Measurements from ENCODE around the gene EMD. TPM values are rescaled to one million over a fixed set of nuclear protein-coding genes. Genes with fewer than 3 reads are reported as not detected.

EMD gene
- total RNA-seq, 4 donors from 2014 or later = 21.7 to 31.4 (median 26.6) TPM

- H3K27ac ChIP-seq = no peak overlapping the region
- H3K4me1 ChIP-seq = peaks cover 0 to 11% (median 0%) of the 10 kb centered on the region in 4 donors
- no peaks in the 10 kb centered on the region for H3K9me3 ChIP-seq
- TF ChIP-seq POLR2A (IDR thresholded peaks at IDR 0.05) = no peak
- no peak overlapping the region for H3K4me3 ChIP-seq
- peaks cover 0 to 36% (median 0%) of the 10 kb centered on the region in 3 donors for H3K36me3 ChIP-seq
- no peaks in the 10 kb centered on the region for H3K27me3 ChIP-seq
- DNase-seq = no peak
Observed at GRCh38 chrX:154363706-154364439, 15.2 kb upstream of the EMD start.

DNA sequence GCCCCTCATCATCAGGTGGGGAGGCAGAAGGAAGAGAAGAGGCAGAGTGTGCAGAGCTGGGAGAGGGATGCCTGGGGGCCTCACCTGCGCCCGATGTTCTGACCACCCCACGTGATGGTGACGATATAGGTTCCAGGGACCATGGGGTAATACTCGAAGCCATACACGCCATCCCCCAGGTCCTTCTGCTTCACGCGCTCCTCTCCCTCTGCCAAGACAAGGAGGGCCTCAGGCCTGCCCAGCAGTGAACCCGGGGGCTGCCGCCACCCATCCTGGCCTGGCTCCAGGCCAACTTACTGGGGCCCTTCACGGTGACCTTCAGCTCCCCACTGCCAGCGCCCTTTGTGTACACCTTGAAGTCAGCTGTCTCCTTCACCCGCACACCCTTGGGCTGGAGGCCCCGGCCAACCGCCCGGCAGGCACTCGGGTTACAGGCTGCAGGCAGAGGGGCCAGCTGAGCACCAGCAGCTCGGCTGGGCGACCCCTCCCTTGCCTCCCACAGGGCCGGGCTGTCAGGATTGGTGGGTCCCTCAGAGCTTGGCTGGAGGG, 14.0 kb upstream of the EMD start:
- Histone ChIP-seq H3K4me1 (peaks cover 0 to 11% (median 0%) of the 10 kb centered on the region in 4 donors), H3K4me3 (no peak overlapping the region), H3K27me3 (no peaks in the 10 kb centered on the region), H3K36me3 (peaks cover 0 to 25% (median 0%) of the 10 kb centered on the region in 3 donors), H3K9me3 (no peaks in the 10 kb centered on the region), H3K27ac (peak overlapping the region in 1 of 4 donors; percentile 48)
- DNase-seq = no peak
- TF ChIP-seq POLR2A (IDR thresholded peaks at IDR 0.05) (no peak), CTCF (IDR thresholded peaks at IDR 0.05) (no peak)

DNA sequence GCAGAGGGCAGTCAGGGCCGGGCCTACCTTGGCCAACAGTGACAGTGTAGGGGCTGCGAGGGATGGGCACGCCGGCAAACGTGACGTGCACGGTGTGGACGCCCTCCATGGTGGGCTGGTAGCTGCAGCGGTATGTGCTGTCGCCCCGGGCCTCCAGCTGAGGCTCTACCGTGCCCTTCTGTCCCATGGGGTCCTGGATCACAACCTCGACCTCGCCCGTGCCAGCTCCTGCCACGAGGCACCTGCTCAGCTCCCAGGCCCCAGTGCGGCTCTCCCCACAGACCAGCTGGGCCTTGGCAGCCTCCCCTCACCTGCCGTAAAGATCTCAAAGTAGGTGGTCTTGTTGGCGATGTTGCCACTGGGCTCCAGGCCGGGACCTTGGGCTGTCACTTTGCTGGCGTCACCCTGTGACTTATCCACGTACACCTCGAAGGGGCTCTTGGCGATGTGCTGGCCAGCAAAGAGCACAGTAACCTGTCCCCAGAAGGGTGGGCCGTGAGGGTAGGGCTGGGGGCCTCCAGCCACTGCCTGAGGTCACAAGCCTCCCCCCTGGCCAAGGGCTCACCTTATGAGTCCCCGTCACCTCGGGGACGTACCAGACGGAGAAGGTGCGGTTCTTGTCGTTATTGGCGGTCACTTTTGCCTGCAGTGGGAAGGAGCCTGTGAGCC, 13.0 kb upstream of the EMD start:
- Histone ChIP-seq H3K27me3 (no peaks in the 10 kb centered on the region), H3K9me3 (no peaks in the 10 kb centered on the region), H3K4me1 (peaks cover 0 to 11% (median 0%) of the 10 kb centered on the region in 4 donors), H3K36me3 (peaks cover 0 to 25% (median 0%) of the 10 kb centered on the region in 3 donors), H3K27ac (peak overlapping the region in 3 of 4 donors; percentile 13 to 48 (median 42)), H3K4me3 (no peak overlapping the region)
- TF ChIP-seq POLR2A (IDR thresholded peaks at IDR 0.05) (no peak), CTCF (IDR thresholded peaks at IDR 0.05) (no peak)
- DNase-seq = no peak

- Histone ChIP-seq H3K27me3 (no peaks in the 10 kb centered on the region), H3K4me1 (peaks cover 0 to 11% (median 0%) of the 10 kb centered on the region in 4 donors), H3K27ac (peak overlapping the region in 3 of 4 donors; percentile 13 to 48 (median 42)), H3K36me3 (peaks cover 0 to 20% (median 0%) of the 10 kb centered on the region in 3 donors), H3K4me3 (no peak overlapping the region), H3K9me3 (no peaks in the 10 kb centered on the region)
- TF ChIP-seq CTCF (IDR thresholded peaks at IDR 0.05) = no peak
- no peak for TF ChIP-seq POLR2A (IDR thresholded peaks at IDR 0.05)
- DNase-seq = no peak
Observed at GRCh38 chrX:154366666-154367055, 12.4 kb upstream of the EMD start.

DNA sequence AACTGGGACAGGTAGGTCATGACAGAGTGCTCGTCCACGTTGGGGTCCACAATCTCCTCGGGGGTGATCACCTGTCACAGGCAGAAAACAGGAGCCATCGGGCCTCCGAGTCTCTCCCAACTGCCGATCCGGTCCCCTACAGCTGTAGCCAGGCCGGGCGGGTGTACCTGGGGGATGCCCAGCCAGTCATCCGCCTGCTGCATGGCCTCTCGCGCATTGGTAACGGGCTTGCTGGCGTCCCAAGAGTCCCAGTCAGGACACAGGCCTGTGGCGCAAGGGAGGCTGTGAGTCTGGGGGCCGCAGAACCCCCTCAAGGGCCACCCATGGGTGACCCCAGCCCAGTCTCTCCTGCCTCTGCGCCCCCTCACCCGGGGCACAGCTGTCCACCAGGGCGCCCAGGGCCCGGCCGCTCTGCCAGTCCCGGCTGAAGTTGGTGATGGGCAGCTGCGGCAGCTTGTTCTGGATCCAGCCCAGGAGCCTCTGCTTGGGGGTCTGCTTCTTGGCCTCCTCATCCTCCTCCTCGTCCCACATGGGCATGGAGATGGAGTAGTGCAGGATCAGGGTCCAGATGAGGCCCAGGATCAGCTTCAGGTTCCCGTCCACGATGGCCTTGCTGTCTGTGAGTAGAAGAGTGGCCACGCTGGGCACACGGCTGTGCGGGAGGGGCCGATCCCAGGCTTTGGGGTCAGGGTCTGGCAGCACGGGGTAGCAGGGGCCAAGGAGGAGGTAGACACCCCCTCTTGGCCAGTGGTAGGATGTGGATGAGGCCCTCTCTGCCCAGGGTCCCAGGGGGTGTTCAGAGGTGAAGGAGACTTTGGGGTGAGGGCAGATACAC, 11.4 kb upstream of the EMD start:
- H3K9me3 ChIP-seq = no peaks in the 10 kb centered on the region
- peak overlapping the region in 1 of 4 donors; percentile 79 for H3K4me3 ChIP-seq
- DNase-seq = no peak
- H3K27ac ChIP-seq = peak overlapping the region; percentile 83 to 92 (median 87)
- no peaks in the 10 kb centered on the region for H3K27me3 ChIP-seq
- TF ChIP-seq CTCF (IDR thresholded peaks at IDR 0.05) (no peak), POLR2A (IDR thresholded peaks at IDR 0.05) (no peak)
- H3K4me1 ChIP-seq = peaks cover 0 to 11% (median 3%) of the 10 kb centered on the region in 4 donors
- H3K36me3 ChIP-seq = peaks cover 0 to 9% (median 0%) of the 10 kb centered on the region in 3 donors
